Activated CD8-positive, alpha-beta memory T cell treated with anti-CD3 and anti-CD28 coated beads, Interleukin-2, amount 10 ng/mL, durations not matched to agents 7 days and 5 days (primary cell): ENCODE measurements around the gene GLMP. TPM values are rescaled to one million over a fixed set of nuclear protein-coding genes. Genes with fewer than 3 reads are reported as not detected.

Experiments used
- ATAC-seq: fragments of 150-1000 bp; cut with Tn5 transposase; one replicate; pipeline ENCODE4 v1.10.0; 2021; ENCODE audit warnings: moderate library complexity
- CTCF ChIA-PET: fragments of 350-600 bp; sonication (Branson Sonifier 250); formaldehyde crosslinking; loops from one replicate; lab custom pipeline; 2021; ENCODE audit warnings: antibody characterized with exemption; lab: Charles Lee
- DNase-seq: peaks from one replicate; pipeline ENCODE4 v3.0.0-alpha.2; 2020
- H3K27ac Mint-ChIP-seq: one replicate; pipeline ENCODE4 v1.8.0; 2021; ENCODE audit warnings: mild to moderate bottlenecking, mixed read lengths
- H3K27me3 Mint-ChIP-seq: one replicate; pipeline ENCODE4 v1.8.0; 2021; ENCODE audit warnings: mixed read lengths
- H3K36me3 Mint-ChIP-seq: one replicate; pipeline ENCODE4 v1.8.0; 2021; ENCODE audit warnings: mild to moderate bottlenecking, mixed read lengths
- H3K4me1 Mint-ChIP-seq: one replicate; pipeline ENCODE4 v1.8.0; 2021; ENCODE audit warnings: mixed read lengths
- H3K4me3 Mint-ChIP-seq: one replicate; pipeline ENCODE4 v1.8.0; 2021; ENCODE audit warnings: mild to moderate bottlenecking, moderate library complexity, mixed read lengths
- H3K9me3 Mint-ChIP-seq: one replicate; pipeline ENCODE4 v1.8.0; 2022; ENCODE audit warnings: low read depth, mixed read lengths
- total RNA-seq, 2 experiments: library from RNA; stranded (reverse); gene quantifications; one replicate each; pipeline ENCODE4 v1.2.3, GENCODE V29; 2021

The GLMP gene
- total RNA-seq, 2 experiments from 2014 or later = 24.7 to 28.9 TPM

DNA sequence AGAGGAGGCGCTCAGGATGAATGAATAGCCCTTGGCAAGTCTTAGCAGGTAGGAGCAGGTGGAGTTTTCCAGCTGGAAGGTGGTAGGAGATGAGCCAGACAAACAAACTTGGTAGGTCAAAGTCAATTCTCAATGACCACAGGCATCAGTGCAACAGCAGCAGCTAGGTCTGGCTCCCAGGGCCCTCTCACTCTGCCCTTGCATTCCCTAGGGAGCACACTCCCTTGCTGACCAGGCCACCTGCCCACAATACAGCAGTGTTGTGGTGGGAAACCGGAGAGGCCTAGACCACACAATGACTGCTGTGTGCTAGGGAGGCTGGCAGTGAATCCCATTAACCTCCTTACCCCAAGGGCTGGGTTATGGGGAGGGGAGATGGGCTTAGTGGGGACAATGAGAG, 34.6 kb downstream of the GLMP start:
- no peaks in the 10 kb centered on the region for H3K9me3 Mint-ChIP-seq
- H3K27ac Mint-ChIP-seq = no peak overlapping the region
- no peaks in the 10 kb centered on the region for H3K27me3 Mint-ChIP-seq
- CTCF ChIA-PET = interaction anchor here (0.9 to 1.5 kb wide), 4 partner anchors 19 to 131 kb away, joined by 3 to 10 read pairs (median 4); partner anchors contain the start of gene BGLAP
- H3K36me3 Mint-ChIP-seq = peaks cover 48% of the 10 kb centered on the region
- H3K4me1 Mint-ChIP-seq = peaks cover 11% of the 10 kb centered on the region
- DNase-seq (no peak), ATAC-seq (no peak)
- no peak overlapping the region for H3K4me3 Mint-ChIP-seq

DNA sequence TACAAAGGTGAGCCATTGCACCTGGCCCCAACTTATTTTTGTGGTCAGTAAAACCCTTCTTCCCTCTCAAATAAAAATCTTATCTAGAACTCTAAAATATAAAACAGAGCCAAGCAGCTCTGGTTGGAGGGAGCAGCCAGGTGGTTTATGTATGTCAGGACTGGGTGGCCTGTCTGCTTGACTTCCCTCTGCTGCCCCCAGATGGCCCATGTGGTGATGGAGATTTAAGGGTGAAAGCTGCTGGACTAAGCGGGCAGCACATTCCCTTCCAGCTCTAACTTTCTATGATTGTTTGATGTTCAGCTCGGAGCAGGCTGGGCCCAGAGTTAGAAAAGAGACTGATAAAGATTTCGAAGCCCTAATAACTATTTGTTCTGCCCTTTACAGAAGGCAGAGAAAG, 35.7 kb downstream of the GLMP start:
- ATAC-seq = no peak
- Mint-ChIP-seq H3K36me3 (peaks cover 42% of the 10 kb centered on the region), H3K4me1 (peaks cover 11% of the 10 kb centered on the region), H3K4me3 (no peak overlapping the region), H3K27me3 (no peaks in the 10 kb centered on the region), H3K27ac (no peak overlapping the region), H3K9me3 (no peaks in the 10 kb centered on the region)
- CTCF ChIA-PET = interaction anchor here (0.8 to 1.5 kb wide), 7 partner anchors 9 to 130 kb away, joined by 3 to 10 read pairs (median 3); no protein-coding TSS in a partner anchor
- no peak for DNase-seq

DNA sequence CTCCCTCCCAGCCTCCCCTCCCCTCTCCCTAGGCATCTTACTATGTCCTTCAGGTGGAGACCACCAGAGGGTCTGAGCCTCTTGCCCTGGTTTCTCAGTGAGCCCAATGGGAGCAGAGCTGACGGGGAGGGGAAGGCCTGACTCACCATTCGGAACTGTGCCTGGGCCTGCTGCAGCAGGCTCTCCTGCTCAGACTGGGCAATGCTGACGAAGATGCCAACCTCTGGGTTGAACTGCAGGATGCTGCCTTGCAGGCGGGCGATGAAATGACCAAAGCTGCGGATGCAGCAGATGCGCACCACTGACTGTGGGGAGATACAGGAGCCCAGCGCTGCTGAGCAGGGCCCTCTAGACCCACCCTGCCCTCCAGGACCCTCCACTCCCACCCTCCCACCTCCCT, 36.6 kb downstream of the GLMP start:
- peaks cover 39% of the 10 kb centered on the region for H3K36me3 Mint-ChIP-seq
- ATAC-seq (no peak), DNase-seq (no peak)
- no peaks in the 10 kb centered on the region for H3K27me3 Mint-ChIP-seq
- H3K9me3 Mint-ChIP-seq = no peaks in the 10 kb centered on the region
- CTCF ChIA-PET = interaction anchor here (0.9 kb wide), 1 partner anchor 123 kb away, joined by 3 read pairs; no protein-coding TSS in a partner anchor
- peaks cover 11% of the 10 kb centered on the region for H3K4me1 Mint-ChIP-seq
- no peak overlapping the region for H3K27ac Mint-ChIP-seq
- H3K4me3 Mint-ChIP-seq = no peak overlapping the region

DNA sequence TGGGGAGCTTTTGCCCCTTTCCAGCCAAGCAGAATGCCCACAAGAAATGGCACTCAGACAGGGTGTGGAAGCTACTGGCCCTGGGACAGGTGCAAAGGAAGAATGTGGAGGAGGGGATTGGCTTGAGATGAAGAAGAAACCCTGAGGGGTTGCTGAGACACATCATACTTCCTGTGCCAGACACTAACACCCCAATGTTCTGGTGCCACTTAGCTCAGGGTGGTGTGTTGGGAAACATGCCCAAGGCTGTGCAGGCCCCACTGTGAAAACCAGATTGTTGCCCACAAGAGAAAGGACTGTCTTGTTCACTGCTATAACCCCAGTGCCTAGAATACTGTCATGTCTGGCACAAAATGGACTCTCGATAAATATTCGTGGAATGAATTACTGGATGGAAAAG, 37.8 kb downstream of the GLMP start:
- Mint-ChIP-seq H3K4me3 (no peak overlapping the region), H3K27me3 (no peaks in the 10 kb centered on the region), H3K4me1 (peaks cover 11% of the 10 kb centered on the region), H3K9me3 (no peaks in the 10 kb centered on the region), H3K27ac (peak overlapping the region; percentile 62), H3K36me3 (peaks cover 37% of the 10 kb centered on the region)
- no peak for ATAC-seq
- DNase-seq = no peak
- CTCF ChIA-PET = interaction anchor here (1.1 to 1.7 kb wide), 2 partner anchors 32 to 62 kb away, joined by 3 to 4 read pairs; no protein-coding TSS in a partner anchor

DNA sequence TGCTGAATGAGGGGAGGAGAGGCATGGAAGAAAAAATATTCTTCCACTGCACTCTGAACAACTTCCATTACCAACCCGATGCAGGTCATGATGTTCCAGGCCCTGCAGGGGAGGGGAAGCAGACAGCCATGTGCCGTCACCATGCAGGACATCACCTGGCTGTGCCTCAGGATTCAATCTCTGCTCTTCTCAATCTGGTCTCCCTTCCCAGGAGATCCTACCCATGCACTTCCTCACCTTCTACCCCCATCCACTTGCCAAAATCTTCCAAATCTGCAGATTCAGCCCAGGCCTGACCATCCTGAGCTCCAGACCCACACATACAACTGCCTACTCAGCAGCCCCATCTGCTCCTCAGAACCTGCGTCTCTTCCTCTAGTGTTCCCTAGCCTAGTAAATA, 41.8 kb downstream of the GLMP start:
- no peak overlapping the region for H3K27ac Mint-ChIP-seq
- H3K4me3 Mint-ChIP-seq = no peak overlapping the region
- H3K4me1 Mint-ChIP-seq = peaks cover 26% of the 10 kb centered on the region
- CTCF ChIA-PET = no interaction called here
- peaks cover 21% of the 10 kb centered on the region for H3K36me3 Mint-ChIP-seq
- no peaks in the 10 kb centered on the region for H3K27me3 Mint-ChIP-seq
- ATAC-seq (no peak), DNase-seq (no peak)
- H3K9me3 Mint-ChIP-seq = no peaks in the 10 kb centered on the region

DNA sequence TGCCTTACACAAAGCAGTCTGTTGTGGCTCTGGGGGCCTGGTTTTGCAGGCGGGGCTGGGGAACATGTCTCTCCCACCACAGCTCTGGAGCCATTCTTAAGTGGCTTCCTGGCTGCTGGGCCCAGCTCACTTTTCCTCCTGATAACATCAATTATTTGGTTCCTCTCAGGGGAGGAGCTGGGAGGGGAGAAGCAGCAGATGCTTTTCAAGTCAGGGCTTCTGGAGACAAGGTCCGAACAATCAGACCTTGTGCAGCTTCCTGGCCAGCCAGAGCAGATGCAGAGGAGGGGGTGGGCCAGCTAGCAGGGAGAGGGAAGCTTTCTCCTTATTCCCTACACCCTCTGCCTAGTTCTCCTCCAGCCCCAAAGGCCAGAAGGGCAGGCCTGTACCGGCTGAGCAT, 44.0 kb downstream of the GLMP start:
- peak overlapping the region; percentile 60 for H3K27ac Mint-ChIP-seq

DNA sequence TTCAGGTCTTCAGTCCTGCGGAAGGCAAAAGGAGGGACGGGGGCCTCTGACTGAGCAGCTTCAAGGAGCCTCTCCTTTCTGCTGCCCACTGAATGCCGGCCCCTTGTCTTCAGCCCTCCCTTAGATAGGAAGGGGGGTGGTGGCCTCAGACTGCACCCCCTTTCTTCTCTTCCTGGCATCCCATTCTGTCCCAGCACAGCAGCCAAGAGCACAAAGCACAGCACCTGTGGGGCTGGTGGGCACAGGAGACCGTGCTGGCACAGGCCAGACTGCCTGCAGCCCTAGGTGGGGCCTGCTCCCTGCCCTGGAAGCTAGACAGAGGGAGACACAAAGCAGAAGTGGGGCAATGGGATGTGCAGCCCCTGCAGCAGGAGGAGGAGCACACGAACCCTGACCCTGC, 45.9 kb downstream of the GLMP start:
- CTCF ChIA-PET = interaction anchor here (1.1 to 2.1 kb wide), 2 partner anchors 11 to 102 kb away, joined by 3 to 4 read pairs; no protein-coding TSS in a partner anchor
- no peak for ATAC-seq
- Mint-ChIP-seq H3K9me3 (no peaks in the 10 kb centered on the region), H3K27me3 (no peaks in the 10 kb centered on the region), H3K27ac (no peak overlapping the region), H3K4me3 (no peak overlapping the region), H3K36me3 (peaks cover 12% of the 10 kb centered on the region), H3K4me1 (peaks cover 31% of the 10 kb centered on the region)
- DNase-seq = no peak

More for the DNA sequence above, 44.0 kb downstream of the GLMP start:
- H3K4me3 Mint-ChIP-seq = no peak overlapping the region
- H3K27me3 Mint-ChIP-seq = no peaks in the 10 kb centered on the region
- ATAC-seq (no peak), DNase-seq (no peak)
- H3K9me3 Mint-ChIP-seq = no peaks in the 10 kb centered on the region
- H3K36me3 Mint-ChIP-seq = peaks cover 16% of the 10 kb centered on the region
- peaks cover 15% of the 10 kb centered on the region for H3K4me1 Mint-ChIP-seq
- CTCF ChIA-PET = interaction anchor here (0.5 to 1.5 kb wide), 6 partner anchors 9 to 104 kb away, joined by 3 to 4 read pairs (median 3); partner anchors contain the start of gene SMG5

DNA sequence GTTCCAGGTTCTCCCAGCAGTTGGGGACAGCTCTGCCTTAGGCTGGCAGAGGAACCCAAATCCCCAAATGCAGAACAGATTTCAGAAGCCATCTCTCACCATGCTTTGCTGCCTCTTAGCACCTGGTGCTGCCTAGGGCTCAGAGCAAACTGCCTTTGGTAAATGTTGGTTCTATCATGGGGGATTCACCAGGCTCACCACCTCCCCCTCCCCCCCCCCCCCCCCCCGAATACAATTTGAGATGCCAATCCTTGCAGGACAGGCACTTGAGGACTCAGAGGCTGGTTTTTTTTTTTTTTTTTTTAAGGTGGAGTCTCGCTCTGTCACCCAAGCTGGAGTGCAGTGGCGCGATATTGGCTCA, 47.2 kb downstream of the GLMP start:
- Mint-ChIP-seq H3K4me1 (peaks cover 36% of the 10 kb centered on the region), H3K9me3 (no peaks in the 10 kb centered on the region), H3K27ac (peak overlapping the region; percentile 65), H3K27me3 (no peaks in the 10 kb centered on the region), H3K36me3 (peaks cover 8% of the 10 kb centered on the region), H3K4me3 (no peak overlapping the region)
- CTCF ChIA-PET = interaction anchor here (1.1 to 2.1 kb wide), 3 partner anchors 9 to 101 kb away, joined by 3 to 4 read pairs (median 3); no protein-coding TSS in a partner anchor
- DNase-seq (no peak), ATAC-seq (no peak)

DNA sequence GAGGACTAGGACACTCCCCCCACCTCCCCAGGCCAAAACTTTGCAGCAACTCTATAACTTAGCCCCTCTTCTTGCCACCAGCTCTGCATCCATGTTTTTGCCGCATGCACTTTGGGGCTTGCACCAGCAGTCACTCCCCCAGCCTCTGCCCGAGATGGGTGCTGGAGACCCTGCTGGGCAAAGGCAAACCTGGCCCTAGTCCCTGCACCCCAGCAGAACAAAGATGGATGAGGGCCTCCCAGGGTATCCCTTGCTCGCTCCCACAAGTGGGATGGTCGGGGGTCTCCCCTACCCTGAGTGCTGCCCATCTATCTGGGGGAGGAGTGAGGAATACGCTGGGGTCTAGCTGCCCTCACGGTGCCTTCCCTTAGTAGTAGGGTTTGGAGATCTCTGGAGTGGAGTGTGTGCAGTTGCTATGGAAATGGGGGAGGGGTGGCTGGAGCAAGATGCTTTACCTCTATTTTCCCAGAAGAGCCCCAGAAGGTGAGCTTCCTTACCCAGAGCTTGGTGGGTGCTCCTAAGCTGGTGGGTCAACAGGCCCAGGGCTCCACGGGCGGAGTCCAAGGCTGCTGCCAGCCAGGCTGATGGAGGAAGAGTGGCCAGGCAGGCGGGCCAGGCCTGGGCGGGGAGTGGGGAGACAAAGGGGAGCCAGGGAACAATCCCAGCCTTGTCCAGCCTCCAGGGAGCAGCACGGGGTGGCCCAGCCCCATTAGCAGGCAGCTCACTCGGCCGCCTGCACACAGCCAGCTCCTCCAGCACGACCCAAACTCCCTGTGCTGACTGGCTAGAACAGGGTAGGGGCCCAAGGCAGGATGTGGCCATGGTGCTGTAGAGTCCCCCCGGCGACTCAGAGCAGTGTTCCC, 47.8 kb downstream of the GLMP start, which contains the start of gene PAQR6:
PAQR6 (minus strand) TSS at position 597 of the 863 bp plus-strand sequence. CDS start 1,325 bp downstream, outside the sequence.
- DNase-seq = no peak
- H3K4me1 Mint-ChIP-seq = peaks cover 36% of the 10 kb centered on the region
- no peaks in the 10 kb centered on the region for H3K27me3 Mint-ChIP-seq
- ATAC-seq = no peak
- H3K27ac Mint-ChIP-seq = peak within 1 kb of the TSS; percentile 65
- CTCF ChIA-PET = interaction anchor here (1.3 to 3.6 kb wide), 3 partner anchors 9 to 22 kb away, joined by 3 to 22 read pairs (median 4); no protein-coding TSS in a partner anchor
- H3K4me3 Mint-ChIP-seq = no peak within 1 kb of the TSS
- H3K36me3 Mint-ChIP-seq = peaks cover 2% of the 10 kb centered on the region
- H3K9me3 Mint-ChIP-seq = no peaks in the 10 kb centered on the region

DNA sequence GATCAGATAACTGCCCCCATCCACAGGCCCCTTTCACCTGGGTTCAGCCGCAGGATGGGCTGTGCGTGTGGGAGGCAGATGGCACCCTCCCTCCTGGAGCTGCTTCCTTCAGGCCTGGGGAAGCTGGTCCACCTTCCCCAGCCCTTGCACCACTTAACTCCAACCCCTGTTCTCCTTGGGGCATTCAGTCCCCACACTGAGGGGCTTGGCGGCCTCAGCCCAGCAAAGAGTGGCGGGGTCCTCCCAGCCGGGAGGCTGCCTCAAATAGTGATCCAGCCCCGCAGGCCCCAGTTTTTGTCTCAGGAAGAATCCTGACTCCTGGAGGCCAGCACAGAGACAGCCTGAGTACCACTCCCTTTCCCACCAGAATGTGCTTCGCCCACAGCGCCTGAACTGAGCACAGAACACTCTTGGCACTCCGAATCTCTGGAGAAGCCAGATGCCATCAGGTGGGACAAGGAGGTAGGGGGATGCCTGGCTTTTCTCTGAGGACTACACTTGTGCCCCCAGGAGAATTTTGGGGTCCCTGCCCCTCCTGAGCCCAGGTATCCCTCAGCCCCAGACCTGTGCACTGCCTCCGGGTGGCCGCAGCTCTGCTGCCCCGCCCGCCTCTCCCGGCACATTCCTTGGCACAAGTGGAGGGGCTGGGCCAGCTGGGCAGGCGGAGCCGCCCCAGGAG, 48.6 kb downstream of the GLMP start:
- no peak for ATAC-seq
- no peak for DNase-seq
- H3K4me1 Mint-ChIP-seq = peaks cover 30% of the 10 kb centered on the region
- CTCF ChIA-PET = interaction anchor here (0.9 to 3.6 kb wide), 3 partner anchors 21 to 180 kb away, joined by 3 to 22 read pairs (median 5); no protein-coding TSS in a partner anchor
- no peak overlapping the region for H3K27ac Mint-ChIP-seq
- H3K9me3 Mint-ChIP-seq = no peaks in the 10 kb centered on the region
- no peak overlapping the region for H3K4me3 Mint-ChIP-seq
- no peaks in the 10 kb centered on the region for H3K27me3 Mint-ChIP-seq
- no peaks in the 10 kb centered on the region for H3K36me3 Mint-ChIP-seq

DNA sequence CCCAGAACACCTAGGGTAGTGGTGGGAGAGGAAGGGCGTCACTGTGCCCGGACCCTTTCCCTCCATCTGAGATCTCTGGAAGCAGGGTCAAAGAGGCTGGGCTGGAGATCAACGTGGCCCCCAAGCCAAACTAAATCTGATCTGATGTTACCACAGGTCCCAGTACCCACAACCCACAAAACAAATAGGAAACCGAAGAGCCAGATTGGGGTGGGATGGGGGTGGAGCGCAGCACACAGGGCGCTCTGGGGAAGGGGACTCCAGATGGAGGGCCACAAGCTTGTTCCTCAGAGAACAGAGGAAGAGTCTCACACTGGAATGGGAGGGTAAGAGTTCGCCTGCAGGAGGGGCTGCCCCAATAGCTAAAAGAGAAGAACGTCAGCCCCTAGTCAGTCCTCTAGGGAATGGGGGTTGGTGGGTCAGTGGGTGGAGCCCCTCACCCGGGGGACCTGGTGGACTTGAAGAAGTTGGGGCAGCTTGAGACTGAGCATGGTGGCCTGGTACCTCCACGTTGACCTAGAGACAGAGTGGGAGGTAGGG, 49.2 kb downstream of the GLMP start:
- H3K4me1 Mint-ChIP-seq = peaks cover 26% of the 10 kb centered on the region

DNA sequence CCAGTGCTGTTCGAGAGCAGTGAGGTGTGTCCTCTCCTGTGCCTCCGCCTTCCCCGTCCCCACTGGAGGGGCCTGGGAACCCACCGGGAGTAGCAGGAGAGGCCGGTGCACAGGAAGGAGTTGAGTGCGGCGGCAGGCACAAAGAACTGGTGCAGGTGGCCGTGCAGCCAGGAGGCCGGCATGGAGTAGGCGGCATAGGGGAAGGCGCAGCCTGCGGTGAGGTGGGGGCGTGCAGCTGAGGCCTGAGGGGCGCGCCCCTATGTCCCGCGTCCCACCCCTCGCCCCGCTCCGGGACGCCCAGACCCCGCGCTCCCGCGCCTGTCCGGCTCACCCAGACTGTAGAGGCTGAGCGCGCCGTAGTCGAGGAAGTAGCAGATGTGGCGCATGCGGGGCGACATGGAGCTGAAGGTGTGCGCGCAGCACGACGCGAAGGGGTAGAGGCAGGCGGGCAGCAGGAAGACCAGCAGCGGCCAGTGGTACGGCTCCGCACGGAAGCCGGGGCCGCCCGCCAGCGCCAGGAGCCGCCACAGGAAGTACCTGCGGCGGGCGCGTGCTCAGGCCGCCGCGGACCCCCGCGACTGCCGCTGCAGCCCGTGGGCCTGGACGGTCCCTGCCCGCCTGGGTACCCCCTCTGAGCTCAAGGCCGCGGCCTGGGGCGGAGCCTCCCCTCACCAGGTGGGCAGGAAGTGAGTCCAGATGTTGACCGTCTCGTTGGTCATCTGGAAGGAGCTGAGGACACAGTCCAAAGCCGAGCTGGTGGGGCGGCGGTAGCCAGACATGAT, 49.8 kb downstream of the GLMP start:
- peaks cover 26% of the 10 kb centered on the region for H3K4me1 Mint-ChIP-seq
- H3K9me3 Mint-ChIP-seq = no peaks in the 10 kb centered on the region
- CTCF ChIA-PET = interaction anchor here (0.9 to 3.6 kb wide), 6 partner anchors 14 to 179 kb away, joined by 3 to 22 read pairs (median 4); no protein-coding TSS in a partner anchor
- peak; percentile 75 for ATAC-seq
- H3K27ac Mint-ChIP-seq = peak overlapping the region; percentile 78
- H3K4me3 Mint-ChIP-seq = peak overlapping the region; percentile 74
- H3K36me3 Mint-ChIP-seq = peaks cover under 1% of the 10 kb centered on the region
- DNase-seq = peak; percentile 61
- no peaks in the 10 kb centered on the region for H3K27me3 Mint-ChIP-seq

More for the DNA sequence above, 49.2 kb downstream of the GLMP start:
- Mint-ChIP-seq H3K27ac (peak overlapping the region; percentile 32), H3K36me3 (no peaks in the 10 kb centered on the region), H3K27me3 (no peaks in the 10 kb centered on the region), H3K4me3 (no peak overlapping the region), H3K9me3 (no peaks in the 10 kb centered on the region)
- DNase-seq = no peak
- ATAC-seq = peak; percentile 2
- CTCF ChIA-PET = interaction anchor here (0.9 to 3.6 kb wide), 6 partner anchors 14 to 180 kb away, joined by 3 to 22 read pairs (median 4); no protein-coding TSS in a partner anchor
